ENCODE data around the gene TMPRSS4. TPM values are rescaled to one million over a fixed set of nuclear protein-coding genes. Genes with fewer than 3 reads are reported as not detected.

TMPRSS4 gene
- total RNA-seq, 1 experiment from 2014 or later, result not detected

- no peak for DNase-seq (ENCODE audit: low spot score)
- H3K36me3 ChIP-seq (ENCODE audit: insufficient read depth, low read length, poor library complexity, severe bottlenecking), result no peaks in the 10 kb centered on the region
- CTCF ChIA-PET, result no interaction called here
- intact Hi-C loops (cut with micrococcal nuclease; ENCODE audit: unreplicated experiment), result no loop called here
- no peak for TF ChIP-seq CTCF (conservative IDR thresholded peaks at IDR 0.05; ENCODE audit: low read depth, low read length)
- TF ChIP-seq EZH2 (IDR thresholded peaks at IDR 0.05; ENCODE audit: borderline replicate concordance, low read depth, low read length, poor library complexity, severe bottlenecking), result no peak
- POLR2A ChIA-PET (ENCODE audit: low non-redundant PET), result no interaction called here
- no peak overlapping the region for H3K4me3 ChIP-seq (ENCODE audit: low read depth, low read length, poor library complexity, severe bottlenecking)
- no TSS peak for BruUV-seq (replicated peaks)
- peaks cover 12% of the 10 kb centered on the region for H3K27me3 ChIP-seq (replicated peaks; ENCODE audit: insufficient read depth, low read depth, low read length, poor library complexity)
- no peaks in the 10 kb centered on the region for H3K4me1 ChIP-seq (ENCODE audit: insufficient read depth, low read length, poor library complexity, severe bottlenecking)
- H3K27ac ChIP-seq (ENCODE audit: low read depth, low read length, poor library complexity, severe bottlenecking), result no peak overlapping the region
- peaks cover 6% of the 10 kb centered on the region for H3K9me3 ChIP-seq (ENCODE audit: low read depth, low read length, poor library complexity, severe bottlenecking)
Measured at GRCh38 chr11:118087931-118088330, 11.1 kb downstream of the TMPRSS4 start.

GRCh38 chr11:118088531-118088930 lies 11.7 kb downstream of the TMPRSS4 start:
- H3K4me3 ChIP-seq (ENCODE audit: low read depth, low read length, poor library complexity, severe bottlenecking), result no peak overlapping the region
- no peak overlapping the region for H3K27ac ChIP-seq (ENCODE audit: low read depth, low read length, poor library complexity, severe bottlenecking)
- ChIA-PET POLR2A (ENCODE audit: low non-redundant PET) (no interaction called here), CTCF (no interaction called here)
- TF ChIP-seq EZH2 (IDR thresholded peaks at IDR 0.05; ENCODE audit: borderline replicate concordance, low read depth, low read length, poor library complexity, severe bottlenecking), result no peak
- no peak for TF ChIP-seq CTCF (conservative IDR thresholded peaks at IDR 0.05; ENCODE audit: low read depth, low read length)
- no peak for DNase-seq (ENCODE audit: low spot score)
- intact Hi-C loops (cut with micrococcal nuclease; ENCODE audit: unreplicated experiment), result no loop called here
- no peaks in the 10 kb centered on the region for H3K4me1 ChIP-seq (ENCODE audit: insufficient read depth, low read length, poor library complexity, severe bottlenecking)
- no peaks in the 10 kb centered on the region for H3K36me3 ChIP-seq (ENCODE audit: insufficient read depth, low read length, poor library complexity, severe bottlenecking)
- H3K27me3 ChIP-seq (replicated peaks; ENCODE audit: insufficient read depth, low read depth, low read length, poor library complexity), result peaks cover 16% of the 10 kb centered on the region
- no TSS peak for BruUV-seq (replicated peaks)
- H3K9me3 ChIP-seq (ENCODE audit: low read depth, low read length, poor library complexity, severe bottlenecking), result peaks cover 6% of the 10 kb centered on the region

GRCh38 chr11:118090545-118091162 lies 13.8 kb downstream of the TMPRSS4 start:
- Histone ChIP-seq H3K4me1 (ENCODE audit: insufficient read depth, low read length, poor library complexity, severe bottlenecking) (no peaks in the 10 kb centered on the region), H3K27ac (ENCODE audit: low read depth, low read length, poor library complexity, severe bottlenecking) (no peak overlapping the region), H3K4me3 (ENCODE audit: low read depth, low read length, poor library complexity, severe bottlenecking) (no peak overlapping the region), H3K36me3 (ENCODE audit: insufficient read depth, low read length, poor library complexity, severe bottlenecking) (no peaks in the 10 kb centered on the region), H3K9me3 (ENCODE audit: low read depth, low read length, poor library complexity, severe bottlenecking) (peaks cover 6% of the 10 kb centered on the region), H3K27me3 (replicated peaks; ENCODE audit: insufficient read depth, low read depth, low read length, poor library complexity) (peaks cover 30% of the 10 kb centered on the region)
- BruUV-seq (replicated peaks), result no TSS peak
- ChIA-PET POLR2A (ENCODE audit: low non-redundant PET) (no interaction called here), CTCF (no interaction called here)
- no peak for TF ChIP-seq CTCF (conservative IDR thresholded peaks at IDR 0.05; ENCODE audit: low read depth, low read length)
- TF ChIP-seq EZH2 (IDR thresholded peaks at IDR 0.05; ENCODE audit: borderline replicate concordance, low read depth, low read length, poor library complexity, severe bottlenecking), result no peak
- DNase-seq (ENCODE audit: low spot score), result no peak
- intact Hi-C loops (cut with micrococcal nuclease; ENCODE audit: unreplicated experiment), result no loop called here
